K562 (cell line): ENCODE data around the gene ZNF768.

ENCODE experiments used
- EP300 ChIP-seq: IDR thresholded peaks from 2 replicates; pipeline ENCODE4 v1.6.1; 2012; ENCODE audit warnings: low read length, improper control_type of control experiment
- ESRRA ChIP-seq: fragments of 450-650 bp; IDR thresholded peaks from 2 replicates; pipeline ENCODE4 v1.6.1; 2014; ENCODE audit warnings: low read depth, mild to moderate bottlenecking, moderate library complexity, borderline replicate concordance
- JUN ChIP-seq, 2 experiments: sonication (generic) in 1 of 2; formaldehyde crosslinking in 1 of 2; IDR thresholded peaks; 2 replicates each; pipeline versions ENCODE4 v1.6.1 to v1.8.0; 2012 to 2022; ENCODE audit warnings: borderline replicate concordance in 2 of 2, mild to moderate bottlenecking in 2 of 2, improper control_type of control experiment in 1 of 2, low read depth in 1 of 2, low read length in 1 of 2, missing genetic modification reagents in 1 of 2
- JUNB ChIP-seq: fragments of 450-650 bp; formaldehyde crosslinking; conservative IDR thresholded peaks from 2 replicates; pipeline ENCODE4 v1.4.0; 2020; ENCODE audit warnings: mild to moderate bottlenecking
- KLF13 ChIP-seq: fragments of 450-650 bp; IDR thresholded peaks from 2 replicates; pipeline ENCODE4 v1.6.1; 2016; ENCODE audit warnings: missing genetic modification characterization, low read depth, mild to moderate bottlenecking, missing compliant biosample characterization, moderate library complexity, borderline replicate concordance
- RUNX1 ChIP-seq: sonication (generic); IDR thresholded peaks from 2 replicates; pipeline ENCODE4 v1.6.1; 2016; ENCODE audit warnings: antibody characterized with exemption, low read depth
- SMAD1 ChIP-seq: fragments of 150-350 bp; IDR thresholded peaks from 2 replicates; pipeline ENCODE4 v1.6.1; 2014; ENCODE audit warnings: low read length, low read depth; ENCODE audit not compliant: partially characterized antibody
- TAF1 ChIP-seq: IDR thresholded peaks from 2 replicates; pipeline ENCODE4 v1.6.1; 2011; ENCODE audit warnings: mild to moderate bottlenecking, low read length, moderate library complexity; ENCODE audit not compliant: insufficient read depth, control insufficient read depth, severe bottlenecking; ENCODE audit errors: extremely low read depth
- ZBTB7A ChIP-seq: IDR thresholded peaks from 2 replicates; pipeline ENCODE4 v1.6.1; 2011; ENCODE audit warnings: low read depth, mild to moderate bottlenecking, low read length, moderate library complexity, borderline replicate concordance; ENCODE audit not compliant: control insufficient read depth
- ZNF354B ChIP-seq: fragments of 250-450 bp; sonication (Bioruptor Pico); IDR thresholded peaks from 2 replicates; pipeline ENCODE4 v1.4.0; 2020
- ZNF785 ChIP-seq: fragments of 250-450 bp; sonication (Bioruptor Pico); IDR thresholded peaks from 2 replicates; pipeline ENCODE4 v1.4.0; 2020; ENCODE audit warnings: mild to moderate bottlenecking
- TF ChIP-seq, protein P1 (sequence below), 3 experiments: IDR thresholded peaks in 2 of 3; conservative IDR thresholded peaks in 1 of 3; 2 replicates each; pipeline ENCODE4 v1.5.1; 2011 to 2012; ENCODE audit warnings: low read length in 3 of 3, mild to moderate bottlenecking in 3 of 3, control low read depth in 2 of 3, improper control_type of control experiment in 1 of 3, inconsistent platforms in 1 of 3, low read depth in 1 of 3, mixed read lengths in 1 of 3, moderate library complexity in 1 of 3; ENCODE audit not compliant: insufficient read depth in 2 of 3
- TF ChIP-seq, protein P2 (sequence below), 2 experiments: fragments of 450-650 bp; formaldehyde crosslinking in 1 of 2; IDR thresholded peaks; 2 replicates each; pipeline versions ENCODE4 v1.4.0 to v1.6.1; 2014 to 2020; ENCODE audit warnings: mild to moderate bottlenecking in 2 of 2, borderline replicate concordance in 1 of 2, low read depth in 1 of 2
- TF ChIP-seq, protein P3 (sequence below): fragments of 250-450 bp; sonication (Bioruptor Pico); IDR thresholded peaks from 2 replicates; pipeline ENCODE4 v1.9.0; 2021; ENCODE audit warnings: mild to moderate bottlenecking, inconsistent platforms

DNA sequence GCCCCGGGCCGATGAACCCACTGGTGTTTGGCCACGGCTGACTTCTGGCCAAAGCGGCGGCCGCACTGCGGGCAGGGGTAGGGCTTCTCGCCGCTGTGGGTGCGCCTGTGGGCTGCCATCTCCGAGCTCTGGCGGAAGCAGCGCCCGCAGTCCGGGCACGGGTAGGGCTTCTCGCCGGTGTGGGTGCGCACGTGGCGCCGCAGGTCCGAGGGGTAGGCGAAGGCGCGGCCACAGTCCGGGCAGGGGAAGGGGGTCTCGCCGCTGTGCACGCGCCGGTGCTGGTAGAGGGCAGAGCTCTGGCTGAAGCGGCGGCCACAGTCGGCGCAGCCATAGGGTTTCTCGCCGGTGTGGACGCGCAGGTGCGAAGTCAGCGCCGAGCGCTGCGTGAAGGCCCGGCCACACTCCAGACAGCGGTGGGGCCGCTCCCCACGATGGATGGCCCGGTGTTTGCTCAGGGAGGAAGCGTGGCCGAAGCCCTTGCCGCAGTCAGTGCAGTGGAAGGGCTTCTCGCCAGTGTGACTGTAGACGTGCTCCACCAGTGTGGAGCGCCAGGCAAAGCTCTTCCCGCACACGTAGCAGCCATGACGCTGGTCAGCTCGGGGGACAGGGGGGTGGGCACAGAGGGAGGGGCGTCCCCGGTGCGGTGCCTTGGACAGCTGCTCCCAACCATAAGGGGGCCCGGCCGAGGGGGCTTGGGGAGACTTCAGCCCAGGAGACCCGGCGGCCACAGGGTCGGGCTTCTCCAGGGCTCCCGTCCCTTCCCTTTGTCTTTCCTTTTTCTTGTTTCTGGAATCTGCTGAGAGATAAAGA, 29.2 kb upstream of the ZNF768 start:
- TF ChIP-seq ZNF785 (CRISPR knock-in tag) (no peak), JUN (IDR thresholded peaks at IDR 0.05; ENCODE audit: borderline replicate concordance, low read depth, low read length) (no peak), JUN (CRISPR knock-in tag; IDR thresholded peaks at IDR 0.05; ENCODE audit: borderline replicate concordance) (no peak), KLF13 (tag) (no peak), JUNB (CRISPR knock-in tag) (no peak), RUNX1 (no peak), EP300 (no peak), TAF1 (no peak), ESRRA (no peak), ZBTB7A (no peak), ZNF354B (CRISPR knock-in tag) (no peak), SMAD1 (no peak)
- TF ChIP-seq, protein P1, sequence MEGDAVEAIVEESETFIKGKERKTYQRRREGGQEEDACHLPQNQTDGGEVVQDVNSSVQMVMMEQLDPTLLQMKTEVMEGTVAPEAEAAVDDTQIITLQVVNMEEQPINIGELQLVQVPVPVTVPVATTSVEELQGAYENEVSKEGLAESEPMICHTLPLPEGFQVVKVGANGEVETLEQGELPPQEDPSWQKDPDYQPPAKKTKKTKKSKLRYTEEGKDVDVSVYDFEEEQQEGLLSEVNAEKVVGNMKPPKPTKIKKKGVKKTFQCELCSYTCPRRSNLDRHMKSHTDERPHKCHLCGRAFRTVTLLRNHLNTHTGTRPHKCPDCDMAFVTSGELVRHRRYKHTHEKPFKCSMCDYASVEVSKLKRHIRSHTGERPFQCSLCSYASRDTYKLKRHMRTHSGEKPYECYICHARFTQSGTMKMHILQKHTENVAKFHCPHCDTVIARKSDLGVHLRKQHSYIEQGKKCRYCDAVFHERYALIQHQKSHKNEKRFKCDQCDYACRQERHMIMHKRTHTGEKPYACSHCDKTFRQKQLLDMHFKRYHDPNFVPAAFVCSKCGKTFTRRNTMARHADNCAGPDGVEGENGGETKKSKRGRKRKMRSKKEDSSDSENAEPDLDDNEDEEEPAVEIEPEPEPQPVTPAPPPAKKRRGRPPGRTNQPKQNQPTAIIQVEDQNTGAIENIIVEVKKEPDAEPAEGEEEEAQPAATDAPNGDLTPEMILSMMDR (IDR thresholded peaks at IDR 0.05 in 2 of 3, conservative IDR thresholded peaks at IDR 0.05 in 1 of 3; ENCODE audit: insufficient read depth in 2 of 3, low read depth in 1 of 3, low read length in 3 of 3) = no peak
- TF ChIP-seq, protein P2, sequence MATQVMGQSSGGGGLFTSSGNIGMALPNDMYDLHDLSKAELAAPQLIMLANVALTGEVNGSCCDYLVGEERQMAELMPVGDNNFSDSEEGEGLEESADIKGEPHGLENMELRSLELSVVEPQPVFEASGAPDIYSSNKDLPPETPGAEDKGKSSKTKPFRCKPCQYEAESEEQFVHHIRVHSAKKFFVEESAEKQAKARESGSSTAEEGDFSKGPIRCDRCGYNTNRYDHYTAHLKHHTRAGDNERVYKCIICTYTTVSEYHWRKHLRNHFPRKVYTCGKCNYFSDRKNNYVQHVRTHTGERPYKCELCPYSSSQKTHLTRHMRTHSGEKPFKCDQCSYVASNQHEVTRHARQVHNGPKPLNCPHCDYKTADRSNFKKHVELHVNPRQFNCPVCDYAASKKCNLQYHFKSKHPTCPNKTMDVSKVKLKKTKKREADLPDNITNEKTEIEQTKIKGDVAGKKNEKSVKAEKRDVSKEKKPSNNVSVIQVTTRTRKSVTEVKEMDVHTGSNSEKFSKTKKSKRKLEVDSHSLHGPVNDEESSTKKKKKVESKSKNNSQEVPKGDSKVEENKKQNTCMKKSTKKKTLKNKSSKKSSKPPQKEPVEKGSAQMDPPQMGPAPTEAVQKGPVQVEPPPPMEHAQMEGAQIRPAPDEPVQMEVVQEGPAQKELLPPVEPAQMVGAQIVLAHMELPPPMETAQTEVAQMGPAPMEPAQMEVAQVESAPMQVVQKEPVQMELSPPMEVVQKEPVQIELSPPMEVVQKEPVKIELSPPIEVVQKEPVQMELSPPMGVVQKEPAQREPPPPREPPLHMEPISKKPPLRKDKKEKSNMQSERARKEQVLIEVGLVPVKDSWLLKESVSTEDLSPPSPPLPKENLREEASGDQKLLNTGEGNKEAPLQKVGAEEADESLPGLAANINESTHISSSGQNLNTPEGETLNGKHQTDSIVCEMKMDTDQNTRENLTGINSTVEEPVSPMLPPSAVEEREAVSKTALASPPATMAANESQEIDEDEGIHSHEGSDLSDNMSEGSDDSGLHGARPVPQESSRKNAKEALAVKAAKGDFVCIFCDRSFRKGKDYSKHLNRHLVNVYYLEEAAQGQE (IDR thresholded peaks at IDR 0.05; ENCODE audit: borderline replicate concordance) = no peak
- TF ChIP-seq, protein P2 (CRISPR knock-in tag; IDR thresholded peaks at IDR 0.05; ENCODE audit: low read depth) = no peak
- TF ChIP-seq, protein P3, sequence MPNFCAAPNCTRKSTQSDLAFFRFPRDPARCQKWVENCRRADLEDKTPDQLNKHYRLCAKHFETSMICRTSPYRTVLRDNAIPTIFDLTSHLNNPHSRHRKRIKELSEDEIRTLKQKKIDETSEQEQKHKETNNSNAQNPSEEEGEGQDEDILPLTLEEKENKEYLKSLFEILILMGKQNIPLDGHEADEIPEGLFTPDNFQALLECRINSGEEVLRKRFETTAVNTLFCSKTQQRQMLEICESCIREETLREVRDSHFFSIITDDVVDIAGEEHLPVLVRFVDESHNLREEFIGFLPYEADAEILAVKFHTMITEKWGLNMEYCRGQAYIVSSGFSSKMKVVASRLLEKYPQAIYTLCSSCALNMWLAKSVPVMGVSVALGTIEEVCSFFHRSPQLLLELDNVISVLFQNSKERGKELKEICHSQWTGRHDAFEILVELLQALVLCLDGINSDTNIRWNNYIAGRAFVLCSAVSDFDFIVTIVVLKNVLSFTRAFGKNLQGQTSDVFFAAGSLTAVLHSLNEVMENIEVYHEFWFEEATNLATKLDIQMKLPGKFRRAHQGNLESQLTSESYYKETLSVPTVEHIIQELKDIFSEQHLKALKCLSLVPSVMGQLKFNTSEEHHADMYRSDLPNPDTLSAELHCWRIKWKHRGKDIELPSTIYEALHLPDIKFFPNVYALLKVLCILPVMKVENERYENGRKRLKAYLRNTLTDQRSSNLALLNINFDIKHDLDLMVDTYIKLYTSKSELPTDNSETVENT = no peak
